DOHH2 (cell line): ENCODE results near the gene KRT33B.

ENCODE experiments used
- CTCF ChIP-seq: fragments of 200-600 bp; sonication (generic); IDR thresholded peaks from one replicate; pipeline ENCODE4 v1.5.1; 2014; ENCODE audit warnings: antibody characterized with exemption, mild to moderate bottlenecking, low read depth, low read length; ENCODE audit not compliant: poor library complexity, severe bottlenecking
- EZH2phosphoT487 ChIP-seq: fragments of 200-600 bp; sonication (generic); IDR thresholded peaks from 2 replicates; pipeline ENCODE4 v1.6.1; 2017; ENCODE audit warnings: borderline replicate concordance, mild to moderate bottlenecking, antibody characterized with exemption, low read length, moderate library complexity, mixed read lengths

- TF ChIP-seq CTCF (no peak), EZH2phosphoT487 (no peak)
Observed at GRCh38 chr17:41331606-41332005, 38.0 kb downstream of the KRT33B start.
